HTR-8/SVneo (cell line): ENCODE data around the gene CORO2A.
"Not testable (repeated sequence)": the region's sequence is repeated elsewhere in the genome, so short reads cannot be mapped to it uniquely, and the experiment has no call there.

ENCODE experiments used
- DNase-seq: peaks from one replicate; pipeline ENCODE4 v3.0.0; 2011; ENCODE audit warnings: low spot score, mixed read lengths; ENCODE audit not compliant: insufficient read length
- FAIRE-seq: peaks from 2 replicates; lab custom pipeline; 2011; peaks lifted over from hg19 to GRCh38; lab: Jason Lieb, UNC

The CORO2A gene

GRCh38 chr9:98092613-98092931 lies 99.9 kb downstream of the CORO2A start:
- FAIRE-seq (no peak), DNase-seq (no peak)

- FAIRE-seq, result no peak
- DNase-seq, result no peak
Measured at GRCh38 chr9:98091735-98092612, 100.5 kb downstream of the CORO2A start.

- DNase-seq, FAIRE-seq: not testable (repeated sequence)
Measured at GRCh38 chr9:98090674-98091073, 101.8 kb downstream of the CORO2A start.

GRCh38 chr9:98087420-98088354 lies 104.8 kb downstream of the CORO2A start:
- FAIRE-seq (no peak), DNase-seq (no peak)

GRCh38 chr9:98086461-98086860 lies 106.0 kb downstream of the CORO2A start:
- DNase-seq (no peak), FAIRE-seq (no peak)

- no peak for DNase-seq
- FAIRE-seq, result no peak
Measured at GRCh38 chr9:98085944-98086343, 106.5 kb downstream of the CORO2A start.

GRCh38 chr9:98085058-98085457 lies 107.4 kb downstream of the CORO2A start:
- DNase-seq, result no peak
- no peak for FAIRE-seq

GRCh38 chr9:98084396-98084795 lies 108.0 kb downstream of the CORO2A start:
- no peak for DNase-seq
- no peak for FAIRE-seq

- DNase-seq (no peak), FAIRE-seq (no peak)
Measured at GRCh38 chr9:98083566-98084183, 108.8 kb downstream of the CORO2A start.

- FAIRE-seq (no peak), DNase-seq (no peak)
Measured at GRCh38 chr9:98083061-98083501, 109.4 kb downstream of the CORO2A start.

- FAIRE-seq (no peak), DNase-seq (no peak)
Measured at GRCh38 chr9:98081477-98082219, 110.8 kb downstream of the CORO2A start.

GRCh38 chr9:98080780-98081179 lies 111.7 kb downstream of the CORO2A start:
- FAIRE-seq (no peak), DNase-seq (no peak)

GRCh38 chr9:98080326-98080725 lies 112.1 kb downstream of the CORO2A start:
- FAIRE-seq, result no peak
- no peak for DNase-seq

GRCh38 chr9:98078895-98079294 lies 113.5 kb downstream of the CORO2A start:
- FAIRE-seq (no peak), DNase-seq (no peak)

GRCh38 chr9:98076514-98076890 lies 115.9 kb downstream of the CORO2A start:
- DNase-seq, FAIRE-seq: not testable (repeated sequence)

- DNase-seq (no peak), FAIRE-seq (no peak)
Measured at GRCh38 chr9:98075332-98075805, 117.1 kb downstream of the CORO2A start.

GRCh38 chr9:98074115-98074990 lies 118.1 kb downstream of the CORO2A start:
- FAIRE-seq (no peak), DNase-seq (peak; percentile 61)

- no peak for DNase-seq
- FAIRE-seq, result no peak
Measured at GRCh38 chr9:98071737-98072136, 120.7 kb downstream of the CORO2A start.
